C4-2B (cell line): ENCODE data around the gene CCDC38.

Experiments used
- H3K27ac ChIP-seq: fragments of 450-650 bp; 2 replicates; pipeline ENCODE4 v1.5.1; 2017
- CTCF ChIP-seq: fragments of 450-650 bp; conservative IDR thresholded peaks from 2 replicates; pipeline ENCODE4 v1.5.1; 2017; ENCODE audit warnings: mild to moderate bottlenecking
- ZFX ChIP-seq: fragments of 450-650 bp; IDR thresholded peaks from 2 replicates; pipeline ENCODE4 v1.6.1; 2017

Gene CCDC38

DNA sequence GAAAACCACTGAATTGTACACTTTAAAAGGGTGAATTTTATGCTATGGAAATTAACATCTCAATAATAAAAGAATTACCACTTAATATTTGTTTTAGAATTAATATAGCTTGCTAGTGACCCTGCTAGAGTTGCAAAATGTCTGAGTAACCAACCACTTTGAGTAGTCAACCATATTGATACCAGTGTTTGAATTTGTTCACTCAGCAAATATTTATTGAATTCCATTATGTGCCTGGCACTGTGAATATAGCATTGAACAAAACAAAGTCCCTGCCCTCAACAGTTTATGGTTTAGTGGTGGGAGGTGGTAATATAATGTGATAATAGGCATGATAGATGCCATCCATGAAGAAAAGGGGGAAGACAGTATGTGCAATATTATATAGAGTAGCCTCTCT, 79.1 kb downstream of the CCDC38 start:
- H3K27ac ChIP-seq, result no peak overlapping the region
- TF ChIP-seq ZFX (no peak), CTCF (no peak)

- no peak overlapping the region for H3K27ac ChIP-seq
- TF ChIP-seq CTCF (no peak), ZFX (no peak)
Observed at GRCh38 chr12:95862038-95862437, 80.4 kb downstream of the CCDC38 start.

GRCh38 chr12:95859947-95860850, 82.2 kb downstream of the CCDC38 start:
- no peak overlapping the region for H3K27ac ChIP-seq
- TF ChIP-seq ZFX (no peak), CTCF (no peak)

GRCh38 chr12:95859344-95859816, 83.0 kb downstream of the CCDC38 start:
- TF ChIP-seq CTCF (no peak), ZFX (no peak)
- H3K27ac ChIP-seq, result peak overlapping the region; percentile 81

GRCh38 chr12:95858451-95859343, 83.7 kb downstream of the CCDC38 start, which contains the start of gene SNRPF:
SNRPF (plus strand) TSS chr12:95858952; CDS start chr12:95859074, 122 bp downstream.
- H3K27ac ChIP-seq, result peak within 1 kb of the TSS; percentile 81
- TF ChIP-seq ZFX, result peak; percentile 75
- peak; percentile 12; the same call in 1 of the 2 replicates for TF ChIP-seq CTCF

DNA sequence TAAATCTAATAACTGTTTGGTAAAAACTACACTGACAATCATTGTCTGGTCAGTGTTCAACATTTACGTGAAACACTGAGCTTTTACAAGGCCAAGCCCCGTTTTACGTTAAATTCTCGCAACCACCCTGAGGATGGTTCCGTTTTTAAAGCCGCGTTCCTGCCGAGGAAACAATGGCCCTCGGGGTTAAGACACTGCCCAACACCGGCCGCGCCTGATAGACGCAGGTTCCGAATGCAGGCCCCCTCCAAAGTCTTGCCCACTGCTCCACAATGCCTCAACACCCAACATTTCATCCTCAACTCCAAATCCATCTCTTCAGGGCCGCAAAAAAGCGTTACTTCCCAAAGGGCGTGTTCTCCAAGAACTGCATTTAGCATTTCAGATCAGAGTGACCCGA, 84.6 kb downstream of the CCDC38 start:
- TF ChIP-seq CTCF, result no peak
- TF ChIP-seq ZFX, result no peak

GRCh38 chr12:95857156-95857555, 85.3 kb downstream of the CCDC38 start:
- no peak overlapping the region for H3K27ac ChIP-seq
- TF ChIP-seq ZFX (no peak), CTCF (no peak)

More for the DNA sequence above, 84.6 kb downstream of the CCDC38 start:
- peak overlapping the region; percentile 81 for H3K27ac ChIP-seq
